A172 (cell line): ENCODE data around the gene MYO5C. TPM values are rescaled to one million over a fixed set of nuclear protein-coding genes. Genes with fewer than 3 reads are reported as not detected.
"Not testable (repeated sequence)": the region's sequence is repeated elsewhere in the genome, so short reads cannot be mapped to it uniquely, and the experiment has no call there.

ENCODE experiments used
- DNase-seq: peaks from one replicate; pipeline ENCODE4 v3.0.0-alpha.2; 2015; ENCODE audit warnings: low spot score
- total RNA-seq: library from RNA; depleted of rRNA; stranded (reverse); fragments of >200 nt; shearing (Covaris generic); gene quantifications from 2 replicates; pipeline ENCODE4 v1.2.3, GENCODE V29; 2014

Gene MYO5C
- total RNA-seq, 1 experiment from 2014 or later, result 0.88 TPM

- DNase-seq, result no peak
Observed at GRCh38 chr15:52308446-52309153, 13.0 kb upstream of the MYO5C start.

- DNase-seq, result no peak
Observed at GRCh38 chr15:52307847-52308246, 12.2 kb upstream of the MYO5C start.

DNA sequence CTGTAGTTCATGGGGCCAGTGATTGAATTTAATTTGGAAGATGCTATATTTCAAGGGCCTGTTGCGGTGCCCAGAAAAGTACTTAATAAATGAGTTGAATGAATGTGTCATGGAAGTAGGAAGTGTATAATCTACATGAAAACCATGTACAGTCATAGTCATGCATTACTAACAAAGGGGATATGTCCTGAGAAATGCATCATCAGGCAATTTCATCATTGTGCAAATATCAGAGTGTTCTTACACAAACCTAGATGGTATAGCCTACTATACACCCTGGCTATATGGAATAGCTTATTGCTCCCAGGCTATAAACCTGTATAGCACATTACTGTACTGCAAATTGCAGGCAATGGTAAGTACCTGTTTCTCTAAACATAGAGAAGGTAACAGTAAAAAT is 10.7 kb upstream of the MYO5C start:
- no peak for DNase-seq

DNA sequence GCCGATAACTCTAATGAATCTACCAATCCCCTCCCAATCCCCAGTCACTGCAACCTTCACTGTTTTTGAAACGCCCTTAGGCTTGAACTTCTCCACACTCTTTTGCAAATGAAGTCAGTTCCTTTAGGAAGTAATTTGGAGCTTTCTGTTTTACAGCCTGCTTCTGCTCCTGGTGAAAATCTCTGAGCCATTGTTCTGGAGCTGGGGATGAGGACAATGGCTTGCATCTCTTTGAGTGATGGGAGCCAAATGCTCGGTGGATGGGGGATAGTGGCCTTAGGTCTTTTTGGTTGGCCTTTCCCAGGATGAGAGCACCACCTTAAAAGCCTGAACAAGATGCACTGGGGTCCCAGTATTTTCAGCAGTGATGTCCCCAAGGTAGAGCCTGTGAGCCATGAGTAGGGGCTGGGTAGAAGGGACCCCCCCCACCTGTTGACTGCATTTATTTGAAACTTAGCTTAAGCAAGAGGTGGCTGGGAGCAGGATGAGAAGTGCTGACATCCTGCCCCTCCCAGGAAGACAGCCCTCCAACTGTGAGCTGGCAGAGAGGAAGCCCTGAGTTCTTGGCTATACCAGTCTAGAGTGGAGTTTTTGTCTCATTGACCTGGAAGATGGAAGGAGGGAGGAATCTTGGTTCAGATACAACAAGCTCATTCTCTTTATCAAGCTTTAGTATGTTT is 7.6 kb upstream of the MYO5C start:
- DNase-seq, result no peak

DNA sequence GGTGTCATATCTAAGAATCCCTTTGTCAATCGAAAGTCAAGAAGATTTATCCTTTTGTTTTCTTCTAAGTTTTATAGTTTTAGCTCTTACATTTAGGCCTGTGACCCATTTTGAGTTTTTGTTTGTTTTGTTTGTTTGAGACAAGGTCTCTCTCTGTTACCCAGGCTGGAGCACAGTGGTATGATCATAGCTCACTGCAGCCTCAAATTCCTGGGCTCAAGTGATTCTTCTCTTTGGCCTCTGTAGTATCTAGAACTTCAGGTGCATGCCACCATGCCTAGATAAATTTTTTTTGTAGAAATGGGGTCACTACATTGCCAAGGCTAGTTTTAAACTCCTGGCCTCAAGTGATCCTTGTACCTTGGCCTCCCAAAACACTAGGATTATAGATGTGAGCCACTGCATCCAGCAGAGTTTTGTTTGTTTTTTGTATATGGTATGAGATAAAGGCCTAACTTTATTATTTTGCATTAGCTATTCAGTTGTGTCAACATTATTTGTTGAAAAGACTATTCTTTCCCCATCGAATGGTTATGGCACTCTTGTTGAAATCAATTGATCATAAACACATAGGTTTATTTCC is 5.8 kb upstream of the MYO5C start:
- no peak for DNase-seq

GRCh38 chr15:52294881-52295420 is 653 bp downstream of the MYO5C start:
- DNase-seq, result no peak

- no peak for DNase-seq
Observed at GRCh38 chr15:52292780-52293392, 2.7 kb downstream of the MYO5C start.

DNA sequence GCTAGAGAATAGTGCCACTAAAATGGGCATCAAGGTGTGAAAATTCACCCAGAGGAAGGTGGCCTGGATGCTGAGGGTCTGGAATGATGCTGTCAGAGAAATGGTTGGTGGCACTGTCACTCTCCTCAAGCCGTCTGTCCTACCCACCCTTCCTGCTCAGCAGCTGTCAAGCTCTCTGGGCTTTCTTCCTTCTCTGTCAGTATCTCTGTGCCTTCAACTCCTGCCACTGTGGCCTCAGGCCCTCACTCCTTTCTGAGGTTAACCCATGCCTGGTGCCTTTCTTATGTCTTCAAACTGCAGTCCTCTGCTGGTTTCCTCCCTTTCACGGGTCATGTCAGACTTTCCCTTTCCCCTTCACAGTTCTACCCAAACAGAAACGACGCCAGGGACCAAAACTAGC is 4.4 kb downstream of the MYO5C start:
- DNase-seq, result no peak

DNA sequence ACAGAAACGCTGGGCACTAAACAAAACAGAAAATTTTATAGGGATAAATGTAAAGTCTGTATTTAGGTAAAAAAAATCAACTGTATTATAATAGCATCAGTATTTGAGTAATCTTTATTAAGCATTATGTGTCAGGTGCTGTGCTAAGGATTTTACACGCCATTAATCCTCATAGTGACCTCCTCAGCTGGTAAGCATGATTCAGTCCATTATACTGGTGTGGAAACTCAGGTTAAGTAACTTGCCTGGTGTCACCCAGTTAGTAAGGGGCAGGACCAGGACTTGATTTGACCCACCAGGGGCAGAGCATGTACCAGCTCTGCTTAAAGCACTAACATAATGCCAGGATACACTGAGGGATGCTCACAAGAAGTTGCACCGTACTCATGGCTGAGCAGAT is 4.8 kb downstream of the MYO5C start:
- DNase-seq, result no peak

DNA sequence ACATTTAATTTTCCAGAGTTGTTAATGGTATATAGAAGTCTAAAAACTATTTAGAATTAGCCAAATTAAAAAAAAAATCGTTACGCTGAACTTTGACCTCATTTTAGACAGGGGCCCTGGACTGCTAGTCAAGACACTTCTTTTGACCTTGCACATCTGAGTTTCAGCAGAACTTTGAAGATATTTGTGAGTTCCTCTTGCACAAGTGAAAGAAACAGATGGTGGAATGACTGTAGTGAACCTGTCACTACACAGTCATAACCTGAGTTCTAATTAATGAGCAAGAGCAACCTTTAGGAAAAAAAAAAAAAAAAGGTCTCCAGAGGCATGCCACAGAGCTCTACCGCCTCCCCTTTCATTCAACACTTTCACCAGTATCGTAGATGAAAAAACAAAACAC is 5.3 kb downstream of the MYO5C start:
- no peak for DNase-seq

DNA sequence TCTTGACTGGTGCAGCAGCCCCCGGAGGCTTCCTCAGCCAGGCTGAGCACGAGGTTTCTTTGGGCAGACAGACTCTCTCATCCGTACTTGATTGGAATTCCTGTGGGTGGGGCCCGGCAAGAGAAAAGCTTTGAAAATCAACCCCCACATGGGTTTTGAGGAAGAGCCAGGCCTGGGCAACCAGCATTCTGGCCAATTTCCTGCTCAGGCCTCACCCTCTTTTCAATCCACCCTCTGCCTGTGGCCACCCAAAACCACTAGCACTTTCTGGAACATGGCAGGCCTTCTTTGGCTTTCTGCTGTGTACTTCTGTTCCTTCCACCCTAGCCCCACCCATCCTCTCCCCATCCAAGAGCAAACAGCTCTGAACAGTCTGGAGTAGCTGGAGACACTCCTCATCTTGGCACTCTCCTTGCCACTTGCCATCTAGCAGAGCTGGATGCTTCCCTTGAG is 5.9 kb downstream of the MYO5C start:
- DNase-seq, result no peak

DNA sequence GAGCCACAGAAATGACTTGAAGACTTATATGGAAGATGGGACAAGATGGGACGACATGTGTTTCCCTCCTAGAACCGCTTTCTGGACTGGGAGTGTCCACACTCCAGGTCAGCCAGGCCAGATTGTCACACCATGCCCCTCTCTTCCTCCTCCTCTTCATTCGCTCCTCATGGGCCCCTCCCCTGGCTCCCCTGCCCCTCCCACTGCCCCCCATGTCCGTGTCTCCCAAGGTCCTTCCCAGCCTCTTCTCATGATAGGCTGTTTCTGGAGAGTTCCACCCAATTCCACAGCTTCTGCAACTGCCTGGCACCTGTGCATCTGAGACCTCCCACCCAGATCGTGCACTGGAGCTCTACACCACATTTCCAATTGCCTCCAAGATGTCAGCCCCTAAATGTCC is 6.6 kb downstream of the MYO5C start:
- no peak for DNase-seq

DNA sequence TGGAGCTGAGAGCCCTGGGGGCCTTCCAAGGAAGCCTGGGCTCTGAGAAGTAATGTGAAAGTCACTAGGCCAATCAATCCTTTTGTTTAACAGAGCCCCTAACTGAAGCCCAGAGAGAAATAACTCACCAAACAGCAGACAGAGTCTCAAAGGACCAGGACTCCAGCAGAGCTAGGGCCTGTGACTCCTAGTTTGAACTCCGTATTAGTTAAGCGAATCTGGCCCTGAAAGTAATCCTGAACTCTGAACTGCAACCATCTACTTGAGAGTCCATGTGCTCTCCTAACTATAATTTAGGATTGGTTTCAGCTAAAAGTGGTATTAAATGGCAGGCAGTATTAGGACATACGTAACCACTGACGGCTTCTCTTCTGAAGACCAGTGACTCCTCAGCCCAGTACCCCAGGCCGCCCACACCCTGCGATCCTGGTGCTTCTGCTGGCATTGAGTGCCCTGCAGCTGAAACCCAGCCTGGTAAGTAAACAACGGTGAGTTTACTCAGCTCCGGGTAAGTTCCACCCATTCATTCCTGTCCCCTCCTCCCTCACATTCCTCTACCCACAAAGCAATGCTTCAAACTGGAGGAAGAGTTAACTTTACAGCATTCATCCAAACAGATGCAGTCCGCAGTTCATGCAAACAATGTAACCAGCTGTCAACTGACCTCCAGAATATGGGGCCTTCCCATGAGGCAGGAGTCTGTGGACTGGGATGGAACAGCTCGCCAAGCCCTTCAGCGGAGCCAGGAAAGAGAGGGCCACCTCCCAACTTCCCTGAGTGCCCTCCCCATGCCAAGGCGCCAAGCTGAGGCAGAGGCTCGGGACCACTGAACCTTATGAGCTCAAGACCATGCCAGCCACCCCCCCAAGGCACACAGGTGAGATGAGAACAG is 7.3 kb downstream of the MYO5C start:
- DNase-seq, result no peak

DNA sequence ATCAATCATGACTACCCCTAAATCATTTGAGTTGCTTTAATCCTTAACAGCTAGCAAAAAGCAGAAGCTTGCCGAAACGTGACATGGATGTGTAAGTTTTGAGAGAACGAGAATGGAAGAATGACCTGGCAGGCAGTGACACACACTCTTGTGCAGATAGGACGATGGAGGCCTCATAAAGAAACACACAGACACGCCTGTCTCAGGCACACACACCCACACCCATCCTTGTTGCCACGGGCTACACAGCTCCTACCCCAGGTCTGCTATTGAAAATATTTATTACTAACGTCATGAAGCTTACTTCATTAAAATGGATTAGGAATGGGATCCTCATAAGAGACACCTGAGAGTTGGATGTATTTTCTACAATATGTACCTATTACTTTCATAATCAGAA is 8.5 kb downstream of the MYO5C start:
- DNase-seq, result no peak

DNA sequence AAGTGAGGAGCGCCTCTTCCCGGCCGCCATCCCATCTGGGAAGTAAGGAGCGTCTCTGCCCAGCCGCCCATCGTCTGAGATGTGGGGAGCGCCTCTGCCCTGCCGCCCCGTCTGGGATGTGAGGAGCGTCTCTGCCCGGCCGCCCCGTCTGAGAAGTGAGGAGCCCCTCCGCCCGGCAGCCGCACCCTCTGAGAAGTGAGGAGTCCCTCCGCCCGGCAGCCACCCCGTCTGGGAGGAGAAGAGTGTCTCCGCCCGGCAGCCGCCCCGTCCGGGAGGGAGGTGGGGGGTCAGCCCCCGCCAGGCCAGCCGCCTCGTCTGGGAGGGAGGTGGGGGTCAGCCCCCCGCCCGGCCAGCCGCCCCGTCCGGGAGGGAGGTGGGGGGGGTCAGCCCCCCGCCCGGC is 9.7 kb downstream of the MYO5C start:
- not testable (repeated sequence) for DNase-seq

DNA sequence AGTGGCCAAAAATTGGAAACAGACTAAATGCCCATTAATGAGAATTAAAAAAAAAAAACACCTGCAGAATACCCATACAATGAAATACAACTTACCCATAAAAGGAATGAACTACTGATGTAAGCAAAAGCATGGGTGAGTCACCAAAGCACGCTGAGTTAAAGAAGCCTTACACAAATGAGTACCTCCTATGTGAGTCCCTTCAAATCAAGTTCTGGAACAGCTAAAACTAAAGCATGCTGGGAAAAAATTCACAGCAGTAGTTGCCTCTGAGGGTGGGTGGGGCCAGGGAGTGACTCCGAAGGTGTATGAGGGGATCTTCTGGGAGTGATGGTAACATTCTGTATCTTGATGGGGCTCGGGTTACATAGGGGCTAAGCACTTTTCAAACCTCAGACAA is 11.4 kb downstream of the MYO5C start:
- peak; percentile 29 for DNase-seq

DNA sequence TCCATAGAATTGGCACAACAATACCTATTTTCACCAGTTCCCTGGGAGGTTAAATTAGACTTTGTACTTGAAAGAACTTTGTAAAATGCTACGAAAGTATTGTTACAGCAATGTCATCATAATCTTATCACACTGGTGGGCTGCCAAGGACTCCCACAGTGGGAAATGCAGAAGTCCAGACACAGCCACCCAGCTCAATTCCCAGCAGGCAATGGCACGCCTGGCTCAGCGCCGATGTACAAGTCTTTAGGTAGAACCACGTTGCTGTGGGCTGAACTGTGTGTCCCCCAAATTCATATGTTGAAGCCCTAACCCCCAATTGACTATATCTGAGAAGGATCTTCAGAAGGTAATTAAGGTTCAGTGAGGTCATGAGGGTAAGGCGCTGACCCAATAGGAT is 12.3 kb downstream of the MYO5C start:
- no peak for DNase-seq

DNA sequence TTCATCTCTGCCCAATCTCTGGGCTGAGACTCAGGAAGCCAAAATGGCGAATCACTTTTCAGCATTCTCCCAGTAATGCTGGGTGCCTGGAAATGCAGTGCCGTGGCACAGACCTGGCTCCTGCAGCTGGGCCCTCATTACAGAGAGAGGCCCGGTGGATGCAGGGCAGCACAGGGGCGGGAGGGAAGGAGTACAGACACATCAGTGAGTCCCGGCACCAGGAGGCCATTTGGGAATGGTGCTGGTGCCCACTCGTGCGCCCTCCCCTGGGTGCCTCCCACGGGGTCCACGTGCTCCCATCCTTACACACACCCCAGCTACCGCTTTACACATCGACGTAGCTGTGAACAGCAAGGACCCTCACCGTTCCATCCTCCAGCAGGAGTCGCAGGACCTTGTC is 13.2 kb downstream of the MYO5C start:
- DNase-seq, result no peak

GRCh38 chr15:52281085-52282035 is 14.2 kb downstream of the MYO5C start:
- no peak for DNase-seq
